Vagina (tissue), 2 donors: Measurements from ENCODE around the gene TRPV6. TPM values are rescaled to one million over a fixed set of nuclear protein-coding genes. Genes with fewer than 3 reads are reported as not detected.

Experiments
- DNase-seq, 2 donors: peaks; one replicate each; pipeline ENCODE4 v3.0.0-alpha.2; 2017; ENCODE audit errors: extremely low spot score in 2 of 2
- H3K27ac ChIP-seq: fragments of 200-600 bp; sonication (generic); one replicate; pipeline ENCODE4 v1.5.1; 2019
- H3K27me3 ChIP-seq: fragments of 200-600 bp; sonication (generic); one replicate; pipeline ENCODE4 v1.5.1; 2019
- H3K36me3 ChIP-seq, 2 donors: fragments of 200-600 bp; sonication (generic); one replicate each; pipeline ENCODE4 v1.5.1; 2017 to 2019
- H3K4me1 ChIP-seq: fragments of 200-600 bp; sonication (generic); one replicate; pipeline ENCODE4 v1.5.1; 2019
- H3K4me3 ChIP-seq, 2 donors: fragments of 200-600 bp; sonication (generic); 1 replicate in 1 of 2; 2 replicates in 1 of 2; pipeline ENCODE4 v1.5.1; 2016 to 2019
- H3K9me3 ChIP-seq: fragments of 200-600 bp; sonication (generic); one replicate; pipeline ENCODE4 v1.5.1; 2019
- POLR2A ChIP-seq, 2 donors: fragments of 450-650 bp; IDR thresholded peaks; one replicate each; pipeline ENCODE4 v1.6.1; 2017; ENCODE audit warnings: antibody characterized with exemption in 2 of 2, mild to moderate bottlenecking in 2 of 2, moderate library complexity in 2 of 2
- POLR2AphosphoS5 ChIP-seq, 2 donors: sonication (generic); formaldehyde crosslinking; IDR thresholded peaks; one replicate each; pipeline ENCODE4 v1.9.0; 2017; ENCODE audit warnings: antibody characterized with exemption in 2 of 2, mild to moderate bottlenecking in 2 of 2, low read depth in 1 of 2; ENCODE audit not compliant: insufficient read depth in 1 of 2
- intact Hi-C: fragments of 100-400 bp; cut with DNase I; formaldehyde crosslinking; loops from one replicate; pipeline ENCODE4 v1.15.1; 2023
- total RNA-seq: library from RNA; depleted of rRNA; stranded (reverse); fragments of >200 nt; gene quantifications from one replicate; pipeline ENCODE4 v1.2.3, GENCODE V29; 2016
- TF ChIP-seq, protein P1 (sequence below), 3 experiments: fragments of 450-650 bp in 2 of 3; fragments of 200-600 bp in 1 of 3; sonication (generic) in 1 of 3; IDR thresholded peaks; one replicate each; pipeline ENCODE4 v1.5.1; 2017 to 2019; ENCODE audit warnings: antibody characterized with exemption in 3 of 3, mild to moderate bottlenecking in 2 of 3, moderate library complexity in 2 of 3

Gene TRPV6
- total RNA-seq, 1 donor from 2014 or later: 7.9 TPM

DNA sequence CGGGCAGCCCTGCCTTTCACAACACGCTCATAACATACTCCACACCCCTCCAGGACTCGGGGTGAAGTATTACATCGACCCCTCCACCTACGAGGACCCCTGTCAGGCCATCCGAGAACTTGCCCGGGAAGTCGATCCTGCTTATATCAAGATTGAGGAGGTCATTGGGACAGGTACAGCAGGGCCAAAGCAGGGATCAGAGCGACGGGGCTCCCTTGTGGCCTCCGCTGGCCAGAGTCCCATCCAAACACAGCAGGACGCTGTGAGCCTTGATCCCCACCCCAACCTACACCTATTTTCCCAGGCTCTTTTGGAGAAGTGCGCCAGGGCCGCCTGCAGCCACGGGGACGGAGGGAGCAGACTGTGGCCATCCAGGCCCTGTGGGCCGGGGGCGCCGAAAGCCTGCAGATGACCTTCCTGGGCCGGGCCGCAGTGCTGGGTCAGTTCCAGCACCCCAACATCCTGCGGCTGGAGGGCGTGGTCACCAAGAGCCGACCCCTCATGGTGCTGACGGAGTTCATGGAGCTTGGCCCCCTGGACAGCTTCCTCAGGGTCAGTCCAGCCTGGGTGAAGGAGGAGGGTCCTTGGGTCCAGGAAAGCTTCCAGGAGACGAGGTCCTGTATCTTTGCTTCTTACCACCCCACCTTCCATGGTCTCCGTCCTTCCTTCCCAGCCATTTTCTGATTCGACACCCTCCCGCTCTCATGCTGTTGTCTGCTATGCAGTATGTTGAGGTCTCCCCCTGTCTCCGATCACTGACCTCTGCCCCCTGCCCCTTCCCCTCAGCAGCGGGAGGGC, 17.2 kb downstream of the TRPV6 start:
- H3K4me1 ChIP-seq: peaks cover 8% of the 10 kb centered on the region
- H3K27me3 ChIP-seq: no peaks in the 10 kb centered on the region
- TF ChIP-seq, protein P1, sequence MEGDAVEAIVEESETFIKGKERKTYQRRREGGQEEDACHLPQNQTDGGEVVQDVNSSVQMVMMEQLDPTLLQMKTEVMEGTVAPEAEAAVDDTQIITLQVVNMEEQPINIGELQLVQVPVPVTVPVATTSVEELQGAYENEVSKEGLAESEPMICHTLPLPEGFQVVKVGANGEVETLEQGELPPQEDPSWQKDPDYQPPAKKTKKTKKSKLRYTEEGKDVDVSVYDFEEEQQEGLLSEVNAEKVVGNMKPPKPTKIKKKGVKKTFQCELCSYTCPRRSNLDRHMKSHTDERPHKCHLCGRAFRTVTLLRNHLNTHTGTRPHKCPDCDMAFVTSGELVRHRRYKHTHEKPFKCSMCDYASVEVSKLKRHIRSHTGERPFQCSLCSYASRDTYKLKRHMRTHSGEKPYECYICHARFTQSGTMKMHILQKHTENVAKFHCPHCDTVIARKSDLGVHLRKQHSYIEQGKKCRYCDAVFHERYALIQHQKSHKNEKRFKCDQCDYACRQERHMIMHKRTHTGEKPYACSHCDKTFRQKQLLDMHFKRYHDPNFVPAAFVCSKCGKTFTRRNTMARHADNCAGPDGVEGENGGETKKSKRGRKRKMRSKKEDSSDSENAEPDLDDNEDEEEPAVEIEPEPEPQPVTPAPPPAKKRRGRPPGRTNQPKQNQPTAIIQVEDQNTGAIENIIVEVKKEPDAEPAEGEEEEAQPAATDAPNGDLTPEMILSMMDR (IDR thresholded peaks at IDR 0.05): no peak
- no peak for TF ChIP-seq POLR2AphosphoS5 (IDR thresholded peaks at IDR 0.05; ENCODE audit: insufficient read depth in 1 of 2, low read depth in 1 of 2)
- TF ChIP-seq POLR2A (IDR thresholded peaks at IDR 0.05): no peak
- DNase-seq: peak in 1 of 2 donors; percentile 88
- H3K4me3 ChIP-seq: no peak overlapping the region
- H3K36me3 ChIP-seq: peaks cover 0 to 48% of the 10 kb centered on the region in 2 donors
- no peak overlapping the region for H3K27ac ChIP-seq
- intact Hi-C loops: no loop called here
- H3K9me3 ChIP-seq: no peaks in the 10 kb centered on the region

DNA sequence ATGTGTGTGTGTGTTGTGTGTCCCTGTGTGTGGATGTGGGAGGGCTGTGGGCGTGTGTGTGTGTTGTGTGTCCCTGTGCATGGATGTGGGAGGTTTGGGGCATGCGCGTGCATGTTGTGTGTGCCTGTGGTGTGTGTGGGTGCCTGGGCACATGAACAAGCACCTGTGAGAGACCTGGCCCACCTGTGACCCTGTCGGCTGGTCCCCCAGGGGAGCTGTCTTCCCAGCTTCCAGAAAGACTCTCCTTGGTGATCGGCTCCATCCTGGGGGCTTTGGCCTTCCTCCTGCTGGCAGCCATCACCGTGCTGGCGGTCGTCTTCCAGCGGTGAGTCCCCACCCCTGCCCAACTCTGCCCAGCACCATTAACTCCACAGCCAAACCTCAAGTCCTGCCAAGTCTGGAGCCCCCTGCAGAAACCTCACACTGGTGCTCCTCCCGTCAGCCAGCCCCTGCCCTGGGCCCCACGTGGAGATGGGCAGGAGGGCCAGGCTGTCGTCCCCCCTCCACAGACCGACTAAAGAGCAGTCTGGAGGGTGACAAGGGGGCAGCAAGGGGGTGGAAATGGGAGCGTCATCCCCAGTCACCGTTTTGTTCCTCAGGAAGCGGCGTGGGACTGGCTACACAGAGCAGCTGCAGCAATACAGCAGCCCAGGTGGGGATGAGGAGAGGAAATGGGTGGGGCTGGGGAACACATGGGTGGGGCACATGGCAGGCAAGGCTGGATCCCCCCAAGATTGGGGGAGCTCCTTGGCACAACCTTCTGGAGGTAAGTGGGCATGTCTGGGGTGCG, 18.0 kb downstream of the TRPV6 start:
- intact Hi-C loops: no loop called here
- Histone ChIP-seq H3K9me3 (no peaks in the 10 kb centered on the region), H3K36me3 (peaks cover 0 to 56% of the 10 kb centered on the region in 2 donors), H3K4me3 (no peak overlapping the region), H3K27ac (no peak overlapping the region), H3K4me1 (peaks cover 8% of the 10 kb centered on the region), H3K27me3 (no peaks in the 10 kb centered on the region)
- TF ChIP-seq POLR2A (IDR thresholded peaks at IDR 0.05): no peak
- TF ChIP-seq, protein P1 (IDR thresholded peaks at IDR 0.05): no peak
- no peak for TF ChIP-seq POLR2AphosphoS5 (IDR thresholded peaks at IDR 0.05; ENCODE audit: insufficient read depth in 1 of 2, low read depth in 1 of 2)
- DNase-seq: peak in 1 of 2 donors; percentile 94

DNA sequence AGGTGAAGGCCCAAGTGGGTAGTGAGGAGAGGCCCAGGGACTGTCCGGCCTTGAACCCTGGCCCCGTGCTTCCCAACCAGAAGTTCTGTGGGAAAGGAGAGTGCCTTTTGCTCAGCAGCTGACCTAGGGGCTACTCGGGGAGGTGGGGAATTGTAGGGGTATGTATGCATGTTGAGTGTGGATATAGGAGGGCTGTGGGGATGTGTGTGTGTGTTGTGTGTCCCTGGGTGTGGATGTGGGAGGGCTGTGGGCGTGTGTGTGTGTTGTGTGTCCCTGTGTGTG, 18.5 kb downstream of the TRPV6 start:
- intact Hi-C loops: no loop called here
- H3K36me3 ChIP-seq: peaks cover 0 to 58% of the 10 kb centered on the region in 2 donors

DNA sequence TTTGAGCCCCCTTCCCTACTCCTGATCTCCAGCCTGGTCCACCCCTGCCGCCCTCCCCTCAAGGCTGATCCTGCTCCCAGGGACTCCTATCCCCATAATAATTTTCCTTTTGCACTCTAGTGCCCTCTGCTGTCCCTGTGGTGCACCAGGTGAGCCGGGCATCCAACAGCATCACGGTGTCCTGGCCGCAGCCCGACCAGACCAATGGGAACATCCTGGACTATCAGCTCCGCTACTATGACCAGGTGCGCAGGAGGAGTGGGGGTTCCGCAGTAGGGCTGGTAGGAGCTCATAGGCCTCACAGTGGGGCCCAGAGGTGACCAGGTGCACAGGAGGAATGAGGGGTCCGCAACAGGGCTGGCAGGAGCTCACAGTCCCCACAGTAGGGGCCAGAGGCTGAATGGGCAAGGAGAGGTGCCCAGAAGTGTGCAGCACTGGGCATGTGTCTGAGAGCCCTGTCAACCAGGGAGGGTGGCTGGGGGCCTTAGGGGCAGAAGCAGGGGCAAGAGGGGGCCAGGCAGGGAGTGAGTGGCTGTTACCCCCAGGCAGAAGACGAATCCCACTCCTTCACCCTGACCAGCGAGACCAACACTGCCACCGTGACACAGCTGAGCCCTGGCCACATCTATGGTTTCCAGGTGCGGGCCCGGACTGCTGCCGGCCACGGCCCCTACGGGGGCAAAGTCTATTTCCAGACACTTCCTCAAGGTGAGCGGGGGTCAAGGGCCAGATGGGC, 19.0 kb downstream of the TRPV6 start:
- intact Hi-C loops: no loop called here
- Histone ChIP-seq H3K4me1 (peaks cover 8% of the 10 kb centered on the region), H3K4me3 (no peak overlapping the region), H3K9me3 (no peaks in the 10 kb centered on the region), H3K27me3 (no peaks in the 10 kb centered on the region), H3K36me3 (peaks cover 0 to 58% of the 10 kb centered on the region in 2 donors), H3K27ac (no peak overlapping the region)
- peak; percentile 84 to 88 for DNase-seq
- TF ChIP-seq POLR2AphosphoS5 (IDR thresholded peaks at IDR 0.05; ENCODE audit: insufficient read depth in 1 of 2, low read depth in 1 of 2): no peak
- no peak for TF ChIP-seq POLR2A (IDR thresholded peaks at IDR 0.05)
- TF ChIP-seq, protein P1 (IDR thresholded peaks at IDR 0.05): peak in 2 of 3 experiments; percentile 7 to 14

More for the DNA sequence above, 18.5 kb downstream of the TRPV6 start:
- H3K27ac ChIP-seq: no peak overlapping the region
- no peaks in the 10 kb centered on the region for H3K27me3 ChIP-seq
- no peaks in the 10 kb centered on the region for H3K9me3 ChIP-seq
- TF ChIP-seq, protein P1 (IDR thresholded peaks at IDR 0.05): no peak
- TF ChIP-seq POLR2A (IDR thresholded peaks at IDR 0.05) (no peak), POLR2AphosphoS5 (IDR thresholded peaks at IDR 0.05; ENCODE audit: insufficient read depth in 1 of 2, low read depth in 1 of 2) (no peak)
- no peak overlapping the region for H3K4me3 ChIP-seq
- peaks cover 8% of the 10 kb centered on the region for H3K4me1 ChIP-seq
- no peak for DNase-seq
